Endothelial cell of umbilical vein (primary cell): Measurements from ENCODE around the gene METRNL. TPM values are rescaled to one million over a fixed set of nuclear protein-coding genes. Genes with fewer than 3 reads are reported as not detected.

Source experiments
- BruUV-seq: library from RNA; stranded (reverse); fragments of 400-500 nt; replicated peaks from 2 replicates; lab custom pipeline; 2021; lab: Mats Ljungman, UMichigan
- CTCF ChIA-PET: fragments of 300-600, 350-600 bp; sonication (Branson Sonifier 250); formaldehyde crosslinking; loops from one replicate; lab custom pipeline; 2021; ENCODE audit warnings: antibody characterized with exemption, inconsistent platforms; lab: Charles Lee
- POLR2A ChIA-PET: fragments of 300-600, 350-600 bp; sonication (Branson Sonifier 250); formaldehyde crosslinking; loops from one replicate; lab custom pipeline; 2021; ENCODE audit warnings: antibody characterized with exemption, inconsistent platforms; lab: Charles Lee
- DNase-seq: peaks from one replicate; pipeline ENCODE4 v3.0.0-alpha.2; 2011; ENCODE audit warnings: low read depth, low spot score
- FAIRE-seq: peaks from 2 replicates; lab custom pipeline; 2011; peaks lifted over from hg19 to GRCh38; lab: Jason Lieb, UNC
- H2AFZ ChIP-seq: 2 replicates; pipeline ENCODE4 v1.6.0; 2012; ENCODE audit warnings: low read depth, low read length, control low read depth, inconsistent platforms
- H3K27ac ChIP-seq: 2 replicates; pipeline ENCODE4 v1.5.1; 2011; ENCODE audit warnings: low read depth, mild to moderate bottlenecking, control low read depth, low read length, moderate library complexity; ENCODE audit not compliant: insufficient read depth
- H3K27me3 ChIP-seq, 2 experiments: 2 replicates each; pipeline versions ENCODE4 v1.6.0 to v1.6.1; 2011; ENCODE audit warnings: low read length in 2 of 2, mixed read lengths in 1 of 2; ENCODE audit not compliant: control insufficient read depth in 2 of 2, insufficient read depth in 2 of 2
- H3K36me3 ChIP-seq, 2 experiments: 2 replicates in 1 of 2; 3 replicates in 1 of 2; pipeline ENCODE4 v1.5.1; 2011; ENCODE audit warnings: low read length in 2 of 2, mild to moderate bottlenecking in 1 of 2, moderate library complexity in 1 of 2; ENCODE audit not compliant: control insufficient read depth in 2 of 2, insufficient read depth in 2 of 2; ENCODE audit errors: extremely low read depth in 1 of 2
- H3K4me1 ChIP-seq: 3 replicates; pipeline ENCODE4 v1.5.1; 2011; ENCODE audit warnings: mild to moderate bottlenecking, low read length; ENCODE audit not compliant: control insufficient read depth, insufficient read depth; ENCODE audit errors: extremely low read depth
- H3K4me2 ChIP-seq: 2 replicates; pipeline ENCODE4 v1.6.1; 2011; ENCODE audit warnings: low read length, control low read depth, mixed read lengths; ENCODE audit not compliant: insufficient read depth
- H3K4me3 ChIP-seq, 3 experiments: fragments of 200-600 bp in 1 of 3; sonication (generic), shearing (Covaris generic) in 1 of 3; replicated peaks in 1 of 3; 2 replicates each; pipeline ENCODE4 v1.5.1; 2011 to 2016; ENCODE audit warnings: control low read depth in 3 of 3, low read length in 3 of 3, mild to moderate bottlenecking in 2 of 3, inconsistent platforms in 1 of 3, low read depth in 1 of 3, moderate library complexity in 1 of 3; ENCODE audit not compliant: insufficient read depth in 1 of 3
- H3K79me2 ChIP-seq: 2 replicates; pipeline ENCODE4 v1.6.0; 2012; ENCODE audit warnings: low read length, inconsistent platforms; ENCODE audit not compliant: control insufficient read depth, insufficient read depth
- H3K9ac ChIP-seq: replicated peaks from 2 replicates; pipeline ENCODE3; 2011; ENCODE audit warnings: low read length, control low read depth; ENCODE audit not compliant: insufficient read depth; ENCODE audit errors: extremely low read depth
- H3K9me1 ChIP-seq: replicated peaks from 3 replicates; pipeline ENCODE4 v1.6.0; 2011; ENCODE audit warnings: mild to moderate bottlenecking, low read length; ENCODE audit not compliant: control insufficient read depth, insufficient read depth; ENCODE audit errors: extremely low read depth
- H3K9me3 ChIP-seq: replicated peaks from 2 replicates; pipeline ENCODE4 v1.5.1; 2012; ENCODE audit warnings: low read length, inconsistent platforms; ENCODE audit not compliant: control insufficient read depth, insufficient read depth
- H4K20me1 ChIP-seq: replicated peaks from 2 replicates; pipeline ENCODE3; 2011; ENCODE audit warnings: mild to moderate bottlenecking, low read length; ENCODE audit not compliant: control insufficient read depth, insufficient read depth; ENCODE audit errors: extremely low read depth
- EZH2 ChIP-seq: IDR thresholded peaks from 2 replicates; pipeline ENCODE4 v1.6.1; 2012; ENCODE audit warnings: borderline replicate concordance, low read depth, mild to moderate bottlenecking, moderate library complexity, low read length, inconsistent platforms; ENCODE audit not compliant: severe bottlenecking
- FOS ChIP-seq: IDR thresholded peaks from 2 replicates; pipeline ENCODE4 v1.6.1; 2011; ENCODE audit warnings: mild to moderate bottlenecking, low read length, moderate library complexity, borderline replicate concordance; ENCODE audit not compliant: insufficient read depth
- GATA2 ChIP-seq: IDR thresholded peaks from 2 replicates; pipeline ENCODE4 v1.7.0; 2011; ENCODE audit warnings: low read depth, mild to moderate bottlenecking, moderate library complexity, mixed read lengths, low read length; ENCODE audit not compliant: insufficient read length, insufficient read depth
- JUN ChIP-seq: IDR thresholded peaks from 2 replicates; pipeline ENCODE4 v1.6.1; 2011; ENCODE audit warnings: borderline replicate concordance, low read depth; ENCODE audit not compliant: insufficient read length, insufficient read depth
- MYC ChIP-seq: IDR thresholded peaks from one replicate; pipeline ENCODE4 v1.6.1; 2011; ENCODE audit warnings: mild to moderate bottlenecking, low read depth, low read length
- POLR2AphosphoS5 ChIP-seq: IDR thresholded peaks from 2 replicates; pipeline ENCODE4 v1.6.1; 2012; ENCODE audit warnings: low read depth, mild to moderate bottlenecking, control low read depth, low read length, moderate library complexity; ENCODE audit not compliant: insufficient read depth
- dilution Hi-C: fragments of 300-500 bp; cut with MboI; formaldehyde crosslinking; loops from one replicate; pipeline ENCODE4 v1.15.0; 2019; ENCODE audit warnings: low sequenced_read_pairs; ENCODE audit not compliant: extremely low pct_ligation_motif_present
- intact Hi-C: fragments of 100-400 bp; cut with micrococcal nuclease; formaldehyde crosslinking; loops from one replicate; pipeline ENCODE4 v1.10.0; 2022
- polyA plus RNA-seq, 4 experiments: library from polyadenylated mRNA; depleted of rRNA in 3 of 4; stranded (reverse) in 3 of 4; unstranded in 1 of 4; fragments of >200 nt; gene quantifications; 2 replicates each; pipeline versions ENCODE4 v1.2.1 to v1.2.3, GENCODE V29; 2011 to 2012; ENCODE audit warnings: missing spikeins in 1 of 4
- total RNA-seq: library from RNA; stranded (reverse); gene quantifications from 2 replicates; pipeline ENCODE4 v1.2.3, GENCODE V29; 2021
- TF ChIP-seq, protein P1 (sequence below), 2 donors: IDR thresholded peaks; 1 replicate in 1 of 2; 2 replicates in 1 of 2; pipeline ENCODE4 v1.5.1; 2011; ENCODE audit warnings: low read length in 2 of 2, mild to moderate bottlenecking in 2 of 2, moderate library complexity in 2 of 2, control low read depth in 1 of 2, inconsistent platforms in 1 of 2, low read depth in 1 of 2; ENCODE audit not compliant: insufficient read depth in 1 of 2; ENCODE audit errors: extremely low read depth in 1 of 2
- TF ChIP-seq, protein P2 (sequence below): IDR thresholded peaks from 2 replicates; pipeline ENCODE4 v1.6.1; 2011; ENCODE audit not compliant: insufficient read depth, insufficient read length

Gene METRNL
- total and polyA plus RNA-seq, 2 donors (not counting 3 experiments of a cell fraction or from before 2014, with no cell fraction given): 29.5 to 54.4 TPM

DNA sequence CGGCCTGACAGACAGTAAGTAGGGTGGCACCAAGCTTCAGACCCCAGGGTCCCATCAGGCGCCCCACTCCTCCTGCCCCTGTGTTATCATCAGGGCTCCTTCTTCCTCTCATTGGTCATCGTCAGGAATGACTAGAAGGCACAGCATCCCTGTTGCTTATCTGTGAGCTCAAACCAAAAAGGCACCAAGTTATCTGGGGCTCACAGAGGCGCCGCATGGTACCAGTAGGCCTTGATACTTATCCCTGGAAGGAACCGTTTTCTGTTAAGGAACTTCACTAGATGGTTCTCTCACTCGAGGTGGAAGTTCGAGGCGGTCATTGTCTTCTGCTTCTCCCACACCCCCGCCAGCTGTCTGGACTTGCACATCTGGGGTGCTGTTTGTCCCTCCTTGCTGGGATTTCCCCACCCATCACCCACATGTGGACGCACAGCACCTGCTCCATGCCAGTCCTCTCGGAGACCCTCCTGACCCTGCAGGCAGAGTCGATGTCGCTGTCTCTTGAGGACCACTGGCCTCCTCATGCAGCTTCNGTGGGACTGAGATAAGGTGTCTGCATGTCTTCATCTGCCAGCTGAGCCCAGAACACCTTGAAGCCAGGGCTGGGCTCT lies 52.1 kb downstream of the METRNL start:
- no peak for TF ChIP-seq FOS
- TF ChIP-seq EZH2: no peak
- TF ChIP-seq, protein P1, sequence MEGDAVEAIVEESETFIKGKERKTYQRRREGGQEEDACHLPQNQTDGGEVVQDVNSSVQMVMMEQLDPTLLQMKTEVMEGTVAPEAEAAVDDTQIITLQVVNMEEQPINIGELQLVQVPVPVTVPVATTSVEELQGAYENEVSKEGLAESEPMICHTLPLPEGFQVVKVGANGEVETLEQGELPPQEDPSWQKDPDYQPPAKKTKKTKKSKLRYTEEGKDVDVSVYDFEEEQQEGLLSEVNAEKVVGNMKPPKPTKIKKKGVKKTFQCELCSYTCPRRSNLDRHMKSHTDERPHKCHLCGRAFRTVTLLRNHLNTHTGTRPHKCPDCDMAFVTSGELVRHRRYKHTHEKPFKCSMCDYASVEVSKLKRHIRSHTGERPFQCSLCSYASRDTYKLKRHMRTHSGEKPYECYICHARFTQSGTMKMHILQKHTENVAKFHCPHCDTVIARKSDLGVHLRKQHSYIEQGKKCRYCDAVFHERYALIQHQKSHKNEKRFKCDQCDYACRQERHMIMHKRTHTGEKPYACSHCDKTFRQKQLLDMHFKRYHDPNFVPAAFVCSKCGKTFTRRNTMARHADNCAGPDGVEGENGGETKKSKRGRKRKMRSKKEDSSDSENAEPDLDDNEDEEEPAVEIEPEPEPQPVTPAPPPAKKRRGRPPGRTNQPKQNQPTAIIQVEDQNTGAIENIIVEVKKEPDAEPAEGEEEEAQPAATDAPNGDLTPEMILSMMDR (IDR thresholded peaks at IDR 0.05; ENCODE audit: extremely low read depth in 1 of 2, insufficient read depth in 1 of 2, low read depth in 1 of 2, low read length in 2 of 2): no peak
- TF ChIP-seq, protein P2, sequence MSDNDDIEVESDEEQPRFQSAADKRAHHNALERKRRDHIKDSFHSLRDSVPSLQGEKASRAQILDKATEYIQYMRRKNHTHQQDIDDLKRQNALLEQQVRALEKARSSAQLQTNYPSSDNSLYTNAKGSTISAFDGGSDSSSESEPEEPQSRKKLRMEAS: no peak
- no peak for TF ChIP-seq GATA2
- no peak for TF ChIP-seq MYC
- no peak for TF ChIP-seq JUN
- TF ChIP-seq POLR2AphosphoS5: no peak
- Histone ChIP-seq H3K27ac (no peak overlapping the region), H3K4me3 (no peak overlapping the region), H3K79me2 (no peaks in the 10 kb centered on the region), H3K4me1 (no peaks in the 10 kb centered on the region), H3K9ac (no peak overlapping the region), H3K36me3 (no peaks in the 10 kb centered on the region), H4K20me1 (no peaks in the 10 kb centered on the region), H3K27me3 (peaks cover 0 to 2% of the 10 kb centered on the region in 2 experiments), H3K9me3 (no peaks in the 10 kb centered on the region), H3K9me1 (no peaks in the 10 kb centered on the region), H2AFZ (no peak overlapping the region), H3K4me2 (no peak overlapping the region)
- ChIA-PET CTCF (interaction anchor here (1.3 kb wide), 1 partner anchor 349 kb away, joined by 3 read pairs; no protein-coding TSS in a partner anchor), POLR2A (no interaction called here)
- FAIRE-seq (no peak), DNase-seq (no peak)
- dilution Hi-C loops: no loop called here
- intact Hi-C loops: no loop called here
- BruUV-seq: no TSS peak
